ENCODE results near the gene MMP28.

Gene MMP28

DNA sequence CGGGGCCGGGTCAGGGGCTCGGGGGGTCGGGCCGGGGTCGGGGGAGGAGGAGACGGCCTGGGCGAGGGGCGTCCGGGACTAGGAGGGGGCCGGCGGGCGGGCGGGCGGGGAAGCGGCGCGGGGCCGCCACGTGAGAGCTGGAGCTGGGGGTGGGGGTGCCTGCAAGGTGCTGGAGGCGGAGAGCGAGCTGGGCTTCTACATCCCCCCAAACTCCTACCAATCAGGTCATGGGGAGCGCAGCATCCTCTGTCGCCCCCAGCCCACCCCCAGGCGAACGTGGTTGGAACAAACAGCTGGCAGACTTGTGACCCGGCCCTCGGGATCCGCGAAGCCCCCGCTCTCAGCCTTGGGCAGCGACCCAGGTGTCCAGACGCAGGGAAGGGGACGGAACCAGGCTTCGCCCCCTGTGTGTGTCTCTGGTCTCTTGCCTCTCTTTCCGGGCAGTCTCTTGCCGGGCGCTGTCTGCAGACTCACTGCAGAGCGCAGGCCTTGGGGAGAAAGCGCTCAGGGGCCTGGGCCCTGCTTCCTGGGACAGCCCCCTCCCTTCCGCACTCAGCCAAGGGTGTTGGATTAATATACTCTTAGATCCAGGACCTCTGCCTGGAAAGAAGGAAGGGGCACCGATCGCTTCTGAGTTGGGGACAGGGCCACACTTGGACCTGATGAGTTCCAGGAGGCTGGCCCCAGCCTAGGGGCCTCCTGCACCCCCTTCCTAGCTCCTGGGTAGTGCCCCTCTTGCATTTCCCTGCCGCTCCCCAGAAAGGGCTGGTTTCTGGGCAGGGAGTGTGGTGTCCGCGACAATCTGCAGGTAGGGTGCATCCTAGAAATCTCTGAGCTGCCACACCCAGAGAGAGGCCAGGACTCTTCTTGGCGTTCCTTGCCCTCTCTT lies 63.3 kb downstream of the MMP28 start:
- H2BK15ac ChIP-seq (ENCODE audit: low read length) = peak overlapping the region; percentile 51
- WGBS, 2 donors (ENCODE audit: extremely low coverage in 2 of 2, insufficient read length in 2 of 2, insufficient replicate concordance in 1 of 2) = no CpG with 5 or more reads among the region's 47 CpGs
- H3K18ac ChIP-seq (ENCODE audit: low read length) = peak overlapping the region; percentile 73
- H2BK120ac ChIP-seq (ENCODE audit: low read depth, low read length) = no peak overlapping the region
- H3K9ac ChIP-seq (ENCODE audit: low read depth, low read length, poor library complexity) = peak overlapping the region; percentile 82
- H2AFZ ChIP-seq (ENCODE audit: low read length) = peak overlapping the region; percentile 95
- H3K79me1 ChIP-seq (ENCODE audit: low read depth, low read length) = no peaks in the 10 kb centered on the region
- H3K14ac ChIP-seq (ENCODE audit: low read length) = peak overlapping the region; percentile 26
- H2AK5ac ChIP-seq (ENCODE audit: low read depth, low read length) = no peak overlapping the region
- H4K91ac ChIP-seq (ENCODE audit: low read depth, low read length, poor library complexity) = no peak overlapping the region
- no peak overlapping the region for H3K4ac ChIP-seq (ENCODE audit: low read length)
- H4K8ac ChIP-seq (ENCODE audit: low read depth, low read length) = no peak overlapping the region
- peaks cover 13 to 18% of the 10 kb centered on the region in 2 donors for H3K4me1 ChIP-seq (ENCODE audit: control insufficient read depth in 2 of 2, insufficient read depth in 1 of 2, low read depth in 1 of 2, low read length in 2 of 2)
- DNase-seq (ENCODE audit: low spot score) = no peak
- H3K23ac ChIP-seq (ENCODE audit: low read depth, low read length, poor library complexity) = peak overlapping the region; percentile 48
- H2BK12ac ChIP-seq (ENCODE audit: low read length) = no peak overlapping the region
- peak overlapping the region; percentile 78 for H3K4me2 ChIP-seq (ENCODE audit: insufficient read depth, low read length, poor library complexity, severe bottlenecking)
- no peaks in the 10 kb centered on the region for H3K9me3 ChIP-seq (replicated peaks in 1 of 2; ENCODE audit: control insufficient read depth in 2 of 2, insufficient read depth in 1 of 2, low read depth in 1 of 2, low read length in 2 of 2)
- H3K4me3 ChIP-seq (ENCODE audit: low read length in 2 of 2) = peak overlapping the region; percentile 79 to 86
- peak overlapping the region; percentile 16 for H2BK5ac ChIP-seq (ENCODE audit: low read length)
- H3K27me3 ChIP-seq (ENCODE audit: control insufficient read depth in 3 of 3, insufficient read depth in 3 of 3, low read depth in 1 of 3, low read length in 3 of 3) = no peaks in the 10 kb centered on the region
- H3K36me3 ChIP-seq (replicated peaks in 1 of 2; ENCODE audit: control insufficient read depth in 2 of 2, insufficient read depth in 2 of 2, low read length in 2 of 2) = peaks cover 0 to 5% of the 10 kb centered on the region in 2 donors
- no peak overlapping the region for H3K27ac ChIP-seq (replicated peaks; ENCODE audit: low read length)

GRCh38 chr17:35731239-35731916 lies 64.1 kb downstream of the MMP28 start, which contains the start of gene RASL10B:
Gene RASL10B, plus strand, starts transcription at chr17:35731639. Its CDS starts 3,546 bp downstream, at chr17:35735185.
- Histone ChIP-seq H3K4me1 (ENCODE audit: control insufficient read depth in 2 of 2, insufficient read depth in 1 of 2, low read depth in 1 of 2, low read length in 2 of 2) (peaks cover 13 to 18% of the 10 kb centered on the region in 2 donors), H2BK12ac (ENCODE audit: low read length) (no peak within 1 kb of the TSS), H2BK5ac (ENCODE audit: low read length) (peak within 1 kb of the TSS; percentile 16), H2BK15ac (ENCODE audit: low read length) (peak within 1 kb of the TSS; percentile 51), H2BK120ac (ENCODE audit: low read depth, low read length) (no peak within 1 kb of the TSS), H3K18ac (ENCODE audit: low read length) (peak within 1 kb of the TSS; percentile 73), H3K4me3 (ENCODE audit: low read length in 2 of 2) (peak within 1 kb of the TSS; percentile 79 to 86), H3K23ac (ENCODE audit: low read depth, low read length, poor library complexity) (peak within 1 kb of the TSS; percentile 48), H3K27ac (replicated peaks; ENCODE audit: low read length) (no peak within 1 kb of the TSS), H3K9ac (ENCODE audit: low read depth, low read length, poor library complexity) (peak within 1 kb of the TSS; percentile 82), H2AFZ (ENCODE audit: low read length) (peak within 1 kb of the TSS; percentile 95), H3K79me1 (ENCODE audit: low read depth, low read length) (no peaks in the 10 kb centered on the region), H3K27me3 (ENCODE audit: control insufficient read depth in 3 of 3, insufficient read depth in 3 of 3, low read depth in 1 of 3, low read length in 3 of 3) (no peaks in the 10 kb centered on the region), H3K14ac (ENCODE audit: low read length) (peak within 1 kb of the TSS; percentile 26), H3K4ac (ENCODE audit: low read length) (no peak within 1 kb of the TSS), H4K8ac (ENCODE audit: low read depth, low read length) (no peak within 1 kb of the TSS), H3K9me3 (replicated peaks in 1 of 2; ENCODE audit: control insufficient read depth in 2 of 2, insufficient read depth in 1 of 2, low read depth in 1 of 2, low read length in 2 of 2) (no peaks in the 10 kb centered on the region), H2AK5ac (ENCODE audit: low read depth, low read length) (no peak within 1 kb of the TSS), H3K4me2 (ENCODE audit: insufficient read depth, low read length, poor library complexity, severe bottlenecking) (peak within 1 kb of the TSS; percentile 78), H3K36me3 (replicated peaks in 1 of 2; ENCODE audit: control insufficient read depth in 2 of 2, insufficient read depth in 2 of 2, low read length in 2 of 2) (peaks cover 0 to 11% of the 10 kb centered on the region in 2 donors), H4K91ac (ENCODE audit: low read depth, low read length, poor library complexity) (no peak within 1 kb of the TSS)
- peak; percentile 65 for DNase-seq (ENCODE audit: low spot score)
- no CpG with 5 or more reads among the region's 44 CpGs for WGBS, 2 donors (ENCODE audit: extremely low coverage in 2 of 2, insufficient read length in 2 of 2, insufficient replicate concordance in 1 of 2)

- no peak overlapping the region for H2BK15ac ChIP-seq (ENCODE audit: low read length)
- peaks cover 13 to 18% of the 10 kb centered on the region in 2 donors for H3K4me1 ChIP-seq (ENCODE audit: control insufficient read depth in 2 of 2, insufficient read depth in 1 of 2, low read depth in 1 of 2, low read length in 2 of 2)
- H3K79me1 ChIP-seq (ENCODE audit: low read depth, low read length) = no peaks in the 10 kb centered on the region
- no peak overlapping the region for H3K4me3 ChIP-seq (ENCODE audit: low read length in 2 of 2)
- DNase-seq (ENCODE audit: low spot score) = no peak
- no peaks in the 10 kb centered on the region for H3K9me3 ChIP-seq (replicated peaks in 1 of 2; ENCODE audit: control insufficient read depth in 2 of 2, insufficient read depth in 1 of 2, low read depth in 1 of 2, low read length in 2 of 2)
- no peak overlapping the region for H3K27ac ChIP-seq (replicated peaks; ENCODE audit: low read length)
- no peak overlapping the region for H3K4ac ChIP-seq (ENCODE audit: low read length)
- no peak overlapping the region for H2AK5ac ChIP-seq (ENCODE audit: low read depth, low read length)
- no CpG with 5 or more reads among the region's 10 CpGs for WGBS, 2 donors (ENCODE audit: extremely low coverage in 2 of 2, insufficient read length in 2 of 2, insufficient replicate concordance in 1 of 2)
- H2BK5ac ChIP-seq (ENCODE audit: low read length) = no peak overlapping the region
- no peaks in the 10 kb centered on the region for H3K27me3 ChIP-seq (ENCODE audit: control insufficient read depth in 3 of 3, insufficient read depth in 3 of 3, low read depth in 1 of 3, low read length in 3 of 3)
- H3K9ac ChIP-seq (ENCODE audit: low read depth, low read length, poor library complexity) = no peak overlapping the region
- no peak overlapping the region for H3K23ac ChIP-seq (ENCODE audit: low read depth, low read length, poor library complexity)
- no peak overlapping the region for H3K4me2 ChIP-seq (ENCODE audit: insufficient read depth, low read length, poor library complexity, severe bottlenecking)
- no peak overlapping the region for H4K91ac ChIP-seq (ENCODE audit: low read depth, low read length, poor library complexity)
- H3K18ac ChIP-seq (ENCODE audit: low read length) = no peak overlapping the region
- no peak overlapping the region for H4K8ac ChIP-seq (ENCODE audit: low read depth, low read length)
- H2BK120ac ChIP-seq (ENCODE audit: low read depth, low read length) = no peak overlapping the region
- H3K14ac ChIP-seq (ENCODE audit: low read length) = no peak overlapping the region
- no peak overlapping the region for H2BK12ac ChIP-seq (ENCODE audit: low read length)
- peaks cover 0 to 18% of the 10 kb centered on the region in 2 donors for H3K36me3 ChIP-seq (replicated peaks in 1 of 2; ENCODE audit: control insufficient read depth in 2 of 2, insufficient read depth in 2 of 2, low read length in 2 of 2)
- no peak overlapping the region for H2AFZ ChIP-seq (ENCODE audit: low read length)
Observed at GRCh38 chr17:35730400-35731005, 64.9 kb downstream of the MMP28 start.

Data from neuronal stem cell (in vitro differentiated cells).